ENCODE data around the gene INPP5K.

Gene INPP5K

DNA sequence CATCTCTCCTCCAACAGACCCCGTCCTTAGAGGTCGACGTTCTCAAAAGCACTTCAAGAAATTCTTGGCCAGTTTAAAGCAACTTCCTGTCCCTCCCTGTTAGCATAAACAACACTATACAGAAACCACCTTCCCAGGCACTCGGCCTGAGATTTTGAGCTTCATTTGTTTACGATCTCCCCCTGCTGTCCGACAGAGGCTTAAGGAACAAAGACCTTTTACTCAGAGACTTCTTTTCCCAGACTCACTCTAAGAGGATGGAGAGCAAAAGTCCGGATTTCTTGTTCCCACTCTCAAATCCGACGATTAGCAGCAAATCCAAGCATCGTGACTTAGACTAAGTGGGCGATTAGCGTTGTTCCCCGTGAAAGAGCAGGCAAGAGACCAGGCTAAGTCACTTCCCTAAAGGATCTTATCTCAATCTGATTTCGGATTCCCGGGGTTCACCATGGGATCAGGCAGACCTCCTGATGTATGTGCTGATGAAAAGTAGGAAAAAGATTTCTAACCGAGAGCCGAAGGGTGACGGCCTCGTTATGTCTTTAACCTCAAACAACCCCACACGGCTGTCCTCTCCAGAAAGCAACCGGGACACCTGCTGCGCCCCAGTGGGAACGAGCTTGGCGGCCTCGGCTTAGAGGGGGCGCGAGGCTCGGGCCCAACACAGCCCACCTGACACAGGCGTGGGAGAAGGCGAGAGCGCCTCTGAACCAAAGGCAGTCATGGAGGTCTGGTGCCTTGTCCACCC, 598 bp downstream of the INPP5K start (continued):
- TF ChIP-seq ZBTB20 (tag by site-specific recombination; IDR thresholded peaks at IDR 0.05) (no peak; the same call in 1 of the 2 replicates), ZFHX2 (tag by site-specific recombination; conservative IDR thresholded peaks at IDR 0.05) (peak; percentile 67), ZNF791 (tag by site-specific recombination; IDR thresholded peaks at IDR 0.05) (no peak), KLF1 (tag by site-specific recombination; IDR thresholded peaks at IDR 0.05) (peak; percentile 51), ZNF660 (tag by site-specific recombination; IDR thresholded peaks at IDR 0.05) (0 out of 2 replicates have a peak, but pooled peaks have one; percentile 23)

DNA sequence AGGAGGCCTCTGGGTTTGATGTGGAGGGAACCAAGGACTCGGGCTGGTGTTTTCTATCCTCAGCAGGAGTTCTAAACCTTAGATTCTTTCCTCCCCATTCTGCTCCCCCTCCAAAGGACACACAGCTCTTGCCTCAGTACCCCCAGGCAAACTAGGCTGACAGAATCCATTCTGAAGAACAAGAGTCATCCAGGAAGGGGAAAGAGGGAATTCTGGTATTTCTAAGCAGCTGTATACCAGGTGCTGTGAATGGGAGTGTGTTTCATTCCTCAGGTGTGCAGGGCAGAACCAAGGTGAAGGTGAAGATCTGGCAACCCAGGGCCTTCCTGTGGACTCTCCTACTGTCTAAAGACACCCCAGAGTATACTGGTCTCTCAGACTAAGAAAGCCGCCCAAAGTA, 4.1 kb downstream of the INPP5K start:
- no peak for TF ChIP-seq ZNF621 (tag by site-specific recombination; IDR thresholded peaks at IDR 0.05)
- TF ChIP-seq KLF10 (tag by site-specific recombination; IDR thresholded peaks at IDR 0.05): no peak
- no peak for TF ChIP-seq ZNF184 (tag by site-specific recombination; IDR thresholded peaks at IDR 0.05)
- TF ChIP-seq ZNF544 (tag by site-specific recombination; IDR thresholded peaks at IDR 0.05): no peak
- TF ChIP-seq ZNF311 (tag by site-specific recombination; IDR thresholded peaks at IDR 0.05; ENCODE audit: borderline replicate concordance): no peak
- TF ChIP-seq ZNF629 (tag by site-specific recombination; IDR thresholded peaks at IDR 0.05): no peak
- no peak for TF ChIP-seq ZNF121 (tag by site-specific recombination; IDR thresholded peaks at IDR 0.05)
- TF ChIP-seq ZNF776 (tag by site-specific recombination; IDR thresholded peaks at IDR 0.05; ENCODE audit: borderline replicate concordance): no peak
- CTCF ChIA-PET: interaction anchor here (0.6 to 2.4 kb wide), 5 partner anchors 9 to 454 kb away, joined by 3 to 10 read pairs (median 4); no protein-coding TSS in a partner anchor
- POLR2A ChIA-PET: interaction anchor here (0.6 kb wide), 1 partner anchor 25 kb away, joined by 7 read pairs; no protein-coding TSS in a partner anchor

DNA sequence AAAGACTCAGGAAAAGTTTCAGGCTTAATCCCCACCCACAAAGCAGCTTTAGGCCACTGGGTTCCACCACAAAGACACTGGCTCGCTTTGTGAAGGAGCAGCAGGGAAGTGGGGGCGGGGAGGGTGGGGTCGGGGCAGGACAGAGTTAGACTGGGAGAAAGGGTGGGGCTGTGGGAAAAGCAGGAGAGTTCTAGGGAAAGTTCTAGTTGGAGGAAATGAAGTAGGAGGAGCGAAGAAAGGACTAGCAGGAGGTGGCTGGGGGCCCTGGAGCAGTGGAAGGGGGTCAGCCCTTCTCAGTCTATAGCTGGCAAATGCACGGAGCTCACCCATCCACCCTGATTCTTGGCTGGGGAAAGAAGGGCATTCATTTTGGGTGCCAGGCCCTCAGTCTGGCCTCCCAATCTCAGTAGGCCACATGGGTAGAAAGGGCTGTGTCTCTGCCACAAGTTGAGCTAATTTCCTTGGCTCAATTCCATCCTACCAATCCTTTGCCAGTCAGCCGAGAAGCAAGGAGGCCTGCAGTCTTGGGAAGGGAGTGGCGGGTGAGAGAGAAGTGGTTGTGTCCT, 4.6 kb downstream of the INPP5K start:
- peaks cover 3 to 63% of the 10 kb centered on the region in 2 experiments; a peak in 1 of 3 replicates for H3K36me3 ChIP-seq (ENCODE audit: control insufficient read depth in 2 of 2, insufficient read depth in 1 of 2, low read length in 2 of 2)
- no peaks in the 10 kb centered on the region for H3K9me3 ChIP-seq (ENCODE audit: control insufficient read depth, insufficient read depth, low read depth, low read length)
- H3K4me3 ChIP-seq (ENCODE audit: low read depth, low read length): no peak overlapping the region
- H3K4me1 ChIP-seq (ENCODE audit: control insufficient read depth, insufficient read depth, low read length): no peaks in the 10 kb centered on the region
- no peak overlapping the region for H3K27ac ChIP-seq (ENCODE audit: extremely low read depth, low read depth, low read length)
- ChIA-PET POLR2A (interaction anchor here (0.6 kb wide), 2 partner anchors 25 to 26 kb away, joined by 3 to 7 read pairs; no protein-coding TSS in a partner anchor), CTCF (interaction anchor here (0.6 to 2.4 kb wide), 6 partner anchors 9 to 454 kb away, joined by 3 to 10 read pairs (median 4); no protein-coding TSS in a partner anchor)
- no peak for TF ChIP-seq ZNF768 (tag by site-specific recombination; IDR thresholded peaks at IDR 0.05)
- TF ChIP-seq ZNF2 (tag by site-specific recombination; IDR thresholded peaks at IDR 0.05): no peak
- peak; percentile 44 for TF ChIP-seq ZFHX2 (tag by site-specific recombination; conservative IDR thresholded peaks at IDR 0.05)
- TF ChIP-seq, protein P1, sequence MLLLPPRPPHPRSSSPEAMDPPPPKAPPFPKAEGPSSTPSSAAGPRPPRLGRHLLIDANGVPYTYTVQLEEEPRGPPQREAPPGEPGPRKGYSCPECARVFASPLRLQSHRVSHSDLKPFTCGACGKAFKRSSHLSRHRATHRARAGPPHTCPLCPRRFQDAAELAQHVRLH (tag by site-specific recombination; IDR thresholded peaks at IDR 0.05): no peak
- no peak for TF ChIP-seq GLIS2 (tag by site-specific recombination; IDR thresholded peaks at IDR 0.05)
- TF ChIP-seq, protein P2, sequence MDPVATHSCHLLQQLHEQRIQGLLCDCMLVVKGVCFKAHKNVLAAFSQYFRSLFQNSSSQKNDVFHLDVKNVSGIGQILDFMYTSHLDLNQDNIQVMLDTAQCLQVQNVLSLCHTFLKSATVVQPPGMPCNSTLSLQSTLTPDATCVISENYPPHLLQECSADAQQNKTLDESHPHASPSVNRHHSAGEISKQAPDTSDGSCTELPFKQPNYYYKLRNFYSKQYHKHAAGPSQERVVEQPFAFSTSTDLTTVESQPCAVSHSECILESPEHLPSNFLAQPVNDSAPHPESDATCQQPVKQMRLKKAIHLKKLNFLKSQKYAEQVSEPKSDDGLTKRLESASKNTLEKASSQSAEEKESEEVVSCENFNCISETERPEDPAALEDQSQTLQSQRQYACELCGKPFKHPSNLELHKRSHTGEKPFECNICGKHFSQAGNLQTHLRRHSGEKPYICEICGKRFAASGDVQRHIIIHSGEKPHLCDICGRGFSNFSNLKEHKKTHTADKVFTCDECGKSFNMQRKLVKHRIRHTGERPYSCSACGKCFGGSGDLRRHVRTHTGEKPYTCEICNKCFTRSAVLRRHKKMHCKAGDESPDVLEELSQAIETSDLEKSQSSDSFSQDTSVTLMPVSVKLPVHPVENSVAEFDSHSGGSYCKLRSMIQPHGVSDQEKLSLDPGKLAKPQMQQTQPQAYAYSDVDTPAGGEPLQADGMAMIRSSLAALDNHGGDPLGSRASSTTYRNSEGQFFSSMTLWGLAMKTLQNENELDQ (tag by site-specific recombination; IDR thresholded peaks at IDR 0.05; ENCODE audit: low read depth): no peak
- TF ChIP-seq, protein P3, sequence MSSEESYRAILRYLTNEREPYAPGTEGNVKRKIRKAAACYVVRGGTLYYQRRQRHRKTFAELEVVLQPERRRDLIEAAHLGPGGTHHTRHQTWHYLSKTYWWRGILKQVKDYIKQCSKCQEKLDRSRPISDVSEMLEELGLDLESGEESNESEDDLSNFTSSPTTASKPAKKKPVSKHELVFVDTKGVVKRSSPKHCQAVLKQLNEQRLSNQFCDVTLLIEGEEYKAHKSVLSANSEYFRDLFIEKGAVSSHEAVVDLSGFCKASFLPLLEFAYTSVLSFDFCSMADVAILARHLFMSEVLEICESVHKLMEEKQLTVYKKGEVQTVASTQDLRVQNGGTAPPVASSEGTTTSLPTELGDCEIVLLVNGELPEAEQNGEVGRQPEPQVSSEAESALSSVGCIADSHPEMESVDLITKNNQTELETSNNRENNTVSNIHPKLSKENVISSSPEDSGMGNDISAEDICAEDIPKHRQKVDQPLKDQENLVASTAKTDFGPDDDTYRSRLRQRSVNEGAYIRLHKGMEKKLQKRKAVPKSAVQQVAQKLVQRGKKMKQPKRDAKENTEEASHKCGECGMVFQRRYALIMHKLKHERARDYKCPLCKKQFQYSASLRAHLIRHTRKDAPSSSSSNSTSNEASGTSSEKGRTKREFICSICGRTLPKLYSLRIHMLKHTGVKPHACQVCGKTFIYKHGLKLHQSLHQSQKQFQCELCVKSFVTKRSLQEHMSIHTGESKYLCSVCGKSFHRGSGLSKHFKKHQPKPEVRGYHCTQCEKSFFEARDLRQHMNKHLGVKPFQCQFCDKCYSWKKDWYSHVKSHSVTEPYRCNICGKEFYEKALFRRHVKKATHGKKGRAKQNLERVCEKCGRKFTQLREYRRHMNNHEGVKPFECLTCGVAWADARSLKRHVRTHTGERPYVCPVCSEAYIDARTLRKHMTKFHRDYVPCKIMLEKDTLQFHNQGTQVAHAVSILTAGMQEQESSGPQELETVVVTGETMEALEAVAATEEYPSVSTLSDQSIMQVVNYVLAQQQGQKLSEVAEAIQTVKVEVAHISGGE (tag by site-specific recombination; conservative IDR thresholded peaks at IDR 0.05; ENCODE audit: low read depth): no peak
- TF ChIP-seq OSR2 (tag by site-specific recombination; IDR thresholded peaks at IDR 0.05): no peak
- TF ChIP-seq, protein P4, sequence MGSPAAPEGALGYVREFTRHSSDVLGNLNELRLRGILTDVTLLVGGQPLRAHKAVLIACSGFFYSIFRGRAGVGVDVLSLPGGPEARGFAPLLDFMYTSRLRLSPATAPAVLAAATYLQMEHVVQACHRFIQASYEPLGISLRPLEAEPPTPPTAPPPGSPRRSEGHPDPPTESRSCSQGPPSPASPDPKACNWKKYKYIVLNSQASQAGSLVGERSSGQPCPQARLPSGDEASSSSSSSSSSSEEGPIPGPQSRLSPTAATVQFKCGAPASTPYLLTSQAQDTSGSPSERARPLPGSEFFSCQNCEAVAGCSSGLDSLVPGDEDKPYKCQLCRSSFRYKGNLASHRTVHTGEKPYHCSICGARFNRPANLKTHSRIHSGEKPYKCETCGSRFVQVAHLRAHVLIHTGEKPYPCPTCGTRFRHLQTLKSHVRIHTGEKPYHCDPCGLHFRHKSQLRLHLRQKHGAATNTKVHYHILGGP (tag by site-specific recombination; IDR thresholded peaks at IDR 0.05): no peak
- TF ChIP-seq ZNF10 (tag by site-specific recombination; IDR thresholded peaks at IDR 0.05): no peak
- TF ChIP-seq PRDM1 (tag by site-specific recombination; IDR thresholded peaks at IDR 0.05): peak; percentile 38; the same call in 1 of the 2 replicates
- TF ChIP-seq, protein P5, sequence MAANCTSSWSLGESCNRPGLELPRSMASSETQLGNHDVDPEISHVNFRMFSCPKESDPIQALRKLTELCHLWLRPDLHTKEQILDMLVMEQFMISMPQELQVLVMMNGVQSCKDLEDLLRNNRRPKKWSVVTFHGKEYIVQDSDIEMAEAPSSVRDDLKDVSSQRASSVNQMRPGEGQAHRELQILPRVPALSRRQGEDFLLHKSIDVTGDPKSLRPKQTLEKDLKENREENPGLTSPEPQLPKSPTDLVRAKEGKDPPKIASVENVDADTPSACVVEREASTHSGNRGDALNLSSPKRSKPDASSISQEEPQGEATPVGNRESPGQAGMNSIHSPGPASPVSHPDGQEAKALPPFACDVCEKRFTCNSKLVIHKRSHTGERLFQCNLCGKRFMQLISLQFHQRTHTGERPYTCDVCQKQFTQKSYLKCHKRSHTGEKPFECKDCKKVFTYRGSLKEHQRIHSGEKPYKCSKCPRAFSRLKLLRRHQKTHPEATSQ (tag by site-specific recombination; IDR thresholded peaks at IDR 0.05): no peak

More for the DNA sequence above, 4.1 kb downstream of the INPP5K start:
- Histone ChIP-seq H3K9me3 (ENCODE audit: control insufficient read depth, insufficient read depth, low read depth, low read length) (no peaks in the 10 kb centered on the region), H3K36me3 (ENCODE audit: control insufficient read depth in 2 of 2, insufficient read depth in 1 of 2, low read length in 2 of 2) (peaks cover 3 to 58% of the 10 kb centered on the region in 2 experiments; a peak in 2 of 3 replicates), H3K27ac (ENCODE audit: extremely low read depth, low read depth, low read length) (no peak overlapping the region), H3K4me3 (ENCODE audit: low read depth, low read length) (no peak overlapping the region), H3K4me1 (ENCODE audit: control insufficient read depth, insufficient read depth, low read length) (no peaks in the 10 kb centered on the region)

Data from HEK293 (cell line).